Stimulated activated CD4-positive, alpha-beta T cell treated with anti-CD3 and anti-CD28 coated beads, Interleukin-15, amount 100 ng/mL, for 24 hours (primary cell): ENCODE measurements around the gene TRPM7.
"Not testable (repeated sequence)": the region's sequence is repeated elsewhere in the genome, so short reads cannot be mapped to it uniquely, and the experiment has no call there.

ENCODE experiments used
- DNase-seq: peaks from one replicate; pipeline ENCODE4 v3.0.0-alpha.2; 2020

Gene TRPM7, protein sequence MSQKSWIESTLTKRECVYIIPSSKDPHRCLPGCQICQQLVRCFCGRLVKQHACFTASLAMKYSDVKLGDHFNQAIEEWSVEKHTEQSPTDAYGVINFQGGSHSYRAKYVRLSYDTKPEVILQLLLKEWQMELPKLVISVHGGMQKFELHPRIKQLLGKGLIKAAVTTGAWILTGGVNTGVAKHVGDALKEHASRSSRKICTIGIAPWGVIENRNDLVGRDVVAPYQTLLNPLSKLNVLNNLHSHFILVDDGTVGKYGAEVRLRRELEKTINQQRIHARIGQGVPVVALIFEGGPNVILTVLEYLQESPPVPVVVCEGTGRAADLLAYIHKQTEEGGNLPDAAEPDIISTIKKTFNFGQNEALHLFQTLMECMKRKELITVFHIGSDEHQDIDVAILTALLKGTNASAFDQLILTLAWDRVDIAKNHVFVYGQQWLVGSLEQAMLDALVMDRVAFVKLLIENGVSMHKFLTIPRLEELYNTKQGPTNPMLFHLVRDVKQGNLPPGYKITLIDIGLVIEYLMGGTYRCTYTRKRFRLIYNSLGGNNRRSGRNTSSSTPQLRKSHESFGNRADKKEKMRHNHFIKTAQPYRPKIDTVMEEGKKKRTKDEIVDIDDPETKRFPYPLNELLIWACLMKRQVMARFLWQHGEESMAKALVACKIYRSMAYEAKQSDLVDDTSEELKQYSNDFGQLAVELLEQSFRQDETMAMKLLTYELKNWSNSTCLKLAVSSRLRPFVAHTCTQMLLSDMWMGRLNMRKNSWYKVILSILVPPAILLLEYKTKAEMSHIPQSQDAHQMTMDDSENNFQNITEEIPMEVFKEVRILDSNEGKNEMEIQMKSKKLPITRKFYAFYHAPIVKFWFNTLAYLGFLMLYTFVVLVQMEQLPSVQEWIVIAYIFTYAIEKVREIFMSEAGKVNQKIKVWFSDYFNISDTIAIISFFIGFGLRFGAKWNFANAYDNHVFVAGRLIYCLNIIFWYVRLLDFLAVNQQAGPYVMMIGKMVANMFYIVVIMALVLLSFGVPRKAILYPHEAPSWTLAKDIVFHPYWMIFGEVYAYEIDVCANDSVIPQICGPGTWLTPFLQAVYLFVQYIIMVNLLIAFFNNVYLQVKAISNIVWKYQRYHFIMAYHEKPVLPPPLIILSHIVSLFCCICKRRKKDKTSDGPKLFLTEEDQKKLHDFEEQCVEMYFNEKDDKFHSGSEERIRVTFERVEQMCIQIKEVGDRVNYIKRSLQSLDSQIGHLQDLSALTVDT (N-terminal part only)

DNA sequence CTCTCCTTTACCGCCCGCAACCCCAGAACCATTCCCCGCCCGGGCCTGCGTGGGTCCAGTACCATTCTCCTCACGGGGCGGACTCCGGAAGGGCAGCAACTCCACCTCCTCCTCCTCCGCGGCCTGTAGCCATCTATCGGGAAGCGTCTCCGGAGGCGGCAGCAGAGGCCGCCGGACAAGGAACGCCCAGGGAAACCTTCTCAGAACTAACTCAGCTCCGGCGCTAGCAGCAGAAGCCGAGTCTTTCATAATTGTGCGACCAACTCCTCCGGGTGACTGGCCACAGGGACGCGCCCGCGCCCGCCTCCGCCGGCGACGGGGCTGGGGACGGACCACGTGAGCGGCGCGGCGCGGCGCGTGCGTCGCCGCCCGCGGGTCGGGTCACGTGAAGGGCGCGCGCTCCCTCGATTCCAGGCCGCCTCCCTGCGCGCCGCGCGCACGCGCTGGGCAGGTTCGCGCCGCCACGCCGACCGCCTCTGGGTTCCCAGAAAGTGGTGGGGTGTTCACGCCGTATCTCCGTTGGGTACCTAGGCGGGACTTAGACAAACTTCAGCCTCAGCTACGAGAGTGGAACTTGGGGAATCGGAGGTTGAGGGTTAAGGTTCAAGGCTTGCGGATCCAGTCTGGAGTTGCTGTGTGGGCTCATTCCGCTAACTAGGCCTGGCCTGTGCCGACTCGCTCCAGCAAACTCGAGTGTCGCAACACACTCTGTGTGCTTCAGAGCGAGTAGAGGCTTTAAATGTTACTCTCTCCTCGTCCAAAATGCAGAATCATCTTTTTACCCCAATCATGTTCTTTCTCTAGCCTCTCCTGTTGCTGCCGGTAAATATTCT, at the start of gene TRPM7:
Gene TRPM7, minus strand, starts transcription at position 329 of the 833 bp plus-strand sequence. Its CDS starts 264 bp downstream, at position 65.
- DNase-seq, result peak; percentile 93

DNA sequence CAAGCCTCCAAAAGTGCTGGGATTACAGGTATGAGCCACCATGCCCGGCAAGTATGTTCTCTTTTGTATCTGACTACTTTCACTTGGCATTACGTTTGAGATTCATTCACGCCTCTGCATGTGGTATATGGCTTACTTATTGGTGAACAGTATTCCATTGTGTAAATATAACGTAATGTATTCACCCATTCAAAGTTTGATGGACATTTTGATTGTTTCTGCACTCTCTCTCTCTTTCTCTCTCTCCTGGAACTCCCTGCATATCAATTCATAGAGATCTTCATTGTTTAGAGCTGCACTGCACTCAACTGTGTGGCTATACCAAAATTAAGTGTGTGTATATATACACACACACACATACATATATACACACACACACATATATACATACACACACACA, 48.6 kb upstream of the TRPM7 start:
- DNase-seq, result no peak

- DNase-seq, result no peak
Measured at GRCh38 chr15:50726315-50726714, 39.7 kb upstream of the TRPM7 start.

- DNase-seq, result no peak
Measured at GRCh38 chr15:50718700-50719125, 32.1 kb upstream of the TRPM7 start.

DNA sequence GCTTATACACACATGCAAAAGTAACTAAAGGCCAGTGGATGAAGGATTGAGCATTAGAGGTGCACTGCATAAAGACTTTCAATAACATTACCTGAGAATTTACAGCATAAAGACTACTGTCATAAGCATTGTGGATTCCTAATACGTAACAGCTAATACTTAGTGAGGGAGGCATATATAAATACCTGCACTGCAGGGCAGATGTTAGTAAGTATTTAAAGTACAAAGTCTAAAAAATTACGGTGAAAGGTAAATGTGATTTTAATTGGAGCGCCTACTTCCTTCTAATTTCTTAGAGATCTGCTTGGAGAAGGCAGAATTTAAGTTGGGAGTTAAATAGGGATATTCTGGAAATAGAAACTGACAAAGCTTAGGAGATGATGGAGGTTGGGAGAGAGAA, 25.4 kb upstream of the TRPM7 start:
- DNase-seq, result no peak

- no peak for DNase-seq
Measured at GRCh38 chr15:50710585-50710984, 24.0 kb upstream of the TRPM7 start.

- DNase-seq, result no peak
Measured at GRCh38 chr15:50707878-50708427, 21.4 kb upstream of the TRPM7 start.

DNA sequence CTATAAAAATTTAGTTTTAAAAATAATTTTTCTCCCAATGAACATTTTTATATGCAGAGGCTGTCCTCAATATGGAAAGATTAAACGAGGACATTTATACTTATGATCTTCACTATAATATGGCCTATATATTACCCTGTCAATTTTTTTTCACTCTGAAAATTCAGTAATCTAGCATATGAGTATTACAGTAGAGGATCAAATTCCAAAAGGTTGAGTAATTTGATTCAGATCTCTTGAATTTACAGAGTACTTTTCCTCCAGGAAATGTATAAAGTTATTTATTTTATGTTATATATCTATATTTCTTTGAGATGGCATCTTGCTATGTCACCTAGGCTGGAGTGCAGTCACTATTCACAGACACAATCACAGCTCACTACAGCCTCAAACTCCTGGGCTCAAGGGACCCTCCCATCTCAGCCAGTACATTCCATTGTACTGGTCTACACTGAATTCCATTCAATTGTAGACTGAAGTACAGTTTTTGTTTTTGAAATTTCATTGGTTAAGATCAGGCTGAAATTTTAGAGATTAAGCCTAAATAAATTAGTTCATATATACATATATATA, 16.3 kb upstream of the TRPM7 start:
- no peak for DNase-seq

GRCh38 chr15:50698101-50698500, 11.5 kb upstream of the TRPM7 start:
- DNase-seq, result no peak

- no peak for DNase-seq
Measured at GRCh38 chr15:50697109-50697797, 10.7 kb upstream of the TRPM7 start.

DNA sequence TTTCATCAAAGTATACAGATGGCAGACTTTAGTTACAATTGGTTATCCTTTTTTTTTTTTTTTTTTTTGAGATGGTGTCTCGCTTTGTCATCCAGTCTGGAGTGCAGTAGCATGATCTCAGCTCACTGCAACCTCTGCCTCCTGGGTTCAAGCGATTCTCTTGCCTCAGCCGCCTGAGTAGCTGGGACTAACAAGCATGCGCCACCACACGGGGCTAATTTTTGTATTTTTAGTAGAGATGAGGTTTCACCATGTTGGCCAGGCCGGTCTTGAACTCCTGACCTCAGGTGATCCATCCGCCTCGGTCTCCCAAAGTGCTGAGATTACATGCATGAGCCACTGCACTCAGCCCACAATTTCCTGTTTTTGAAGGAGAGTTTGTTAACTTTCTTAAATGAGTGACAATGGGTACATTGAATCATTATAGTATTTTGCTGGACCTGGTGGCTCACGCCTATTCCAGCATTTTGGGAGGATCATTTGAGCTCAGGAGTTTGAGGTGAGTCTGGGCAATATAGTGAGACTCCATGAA, 8.1 kb upstream of the TRPM7 start:
- not testable (repeated sequence) for DNase-seq

GRCh38 chr15:50687302-50687902, 805 bp upstream of the TRPM7 start:
- no peak for DNase-seq

GRCh38 chr15:50685976-50686468, 575 bp downstream of the TRPM7 start:
- peak; percentile 88 for DNase-seq

DNA sequence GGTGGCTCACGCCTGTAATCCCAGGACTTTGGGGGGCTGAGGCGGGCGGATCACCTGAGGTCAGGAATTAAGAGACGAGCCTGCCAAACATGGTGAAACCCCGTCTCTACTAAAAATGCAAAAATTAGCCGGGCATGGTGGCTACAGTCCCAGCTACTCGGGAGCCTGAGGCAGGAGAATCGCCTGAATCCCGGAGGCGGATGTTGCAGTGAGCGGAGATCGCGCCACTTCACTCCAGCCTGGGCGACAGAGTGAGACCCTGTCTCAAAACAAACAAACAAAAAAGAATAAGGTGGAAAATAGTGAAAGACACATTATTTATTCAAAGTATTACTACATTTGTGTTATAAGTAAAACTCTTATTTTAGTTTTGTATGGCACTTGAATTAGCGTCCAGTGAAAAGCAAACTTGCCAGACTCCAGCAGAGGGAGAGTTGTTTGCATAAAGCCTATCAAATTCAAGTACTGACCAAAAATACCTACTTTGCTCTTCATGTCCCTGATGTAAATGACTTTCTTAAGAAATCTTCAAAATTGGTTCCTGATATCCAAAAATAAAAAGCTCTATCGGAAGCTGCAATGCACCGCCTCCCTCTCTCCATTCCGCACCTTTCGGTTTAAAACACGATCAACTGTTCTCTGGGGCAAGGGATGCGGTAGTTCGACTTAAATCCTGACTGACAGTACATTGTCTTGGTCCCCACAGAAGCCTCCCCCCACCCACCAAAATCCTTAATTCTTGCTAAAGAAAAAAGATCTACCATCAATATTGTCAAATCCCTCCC, 1.2 kb downstream of the TRPM7 start:
- no peak for DNase-seq

DNA sequence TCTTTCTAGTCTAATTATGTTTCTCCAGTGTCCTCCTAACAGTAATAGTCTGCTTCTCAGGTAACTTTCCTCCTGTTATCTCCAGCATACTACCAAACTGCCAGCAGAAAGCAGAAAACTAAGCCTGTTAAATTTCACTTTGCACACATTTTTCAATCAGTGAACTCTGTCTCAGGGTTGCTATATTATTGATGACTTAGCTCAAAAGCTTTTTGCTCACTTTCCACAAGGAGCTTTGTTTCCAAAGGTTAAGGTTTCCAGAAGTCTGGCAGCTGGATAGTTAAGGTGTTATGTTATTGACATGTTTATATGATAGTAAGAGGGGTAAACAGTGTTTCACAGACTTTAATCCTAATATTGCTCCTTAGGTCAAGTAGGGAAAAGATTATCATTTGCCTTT, 5.1 kb downstream of the TRPM7 start:
- no peak for DNase-seq

GRCh38 chr15:50676799-50677483, 9.7 kb downstream of the TRPM7 start:
- no peak for DNase-seq

DNA sequence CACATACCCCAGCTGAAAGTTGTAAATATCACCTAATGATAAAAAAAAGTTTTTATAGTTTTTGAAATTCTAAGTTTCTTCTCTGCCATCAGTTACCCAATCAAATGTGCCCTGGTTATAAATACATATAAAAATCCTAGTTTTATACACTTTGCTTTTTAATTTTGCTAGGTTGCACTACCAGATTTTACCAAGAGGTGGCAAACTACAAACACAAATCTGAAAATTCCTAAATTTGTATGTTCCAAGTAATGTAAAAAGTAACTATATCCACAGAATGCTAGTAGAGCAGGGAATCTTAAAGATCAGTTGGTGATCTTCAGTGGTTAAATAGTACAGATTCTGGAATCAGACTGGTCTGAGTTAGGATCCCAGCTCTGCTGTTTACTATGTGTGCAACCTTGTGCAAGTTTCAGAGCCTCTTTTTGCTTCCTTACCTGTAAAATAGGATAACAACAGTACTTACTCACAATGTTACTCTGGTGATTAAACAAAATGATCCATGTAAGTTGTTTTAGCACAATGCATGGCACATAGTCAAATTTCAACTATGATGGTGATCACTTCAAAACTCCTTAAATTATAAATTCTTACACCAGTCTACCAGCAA, 11.0 kb downstream of the TRPM7 start:
- DNase-seq, result no peak

GRCh38 chr15:50670115-50670514, 16.5 kb downstream of the TRPM7 start:
- DNase-seq, result no peak
